ENCODE results near the gene LPXN. TPM values are rescaled to one million over a fixed set of nuclear protein-coding genes. Genes with fewer than 3 reads are reported as not detected.

The LPXN gene
- total RNA-seq, 1 donor from 2014 or later, result 6.5 TPM

GRCh38 chr11:58502004-58502403 lies 73.7 kb downstream of the LPXN start:
- no peaks in the 10 kb centered on the region for H3K27me3 Mint-ChIP-seq
- no peak for DNase-seq (ENCODE audit: low spot score, unreplicated experiment)
- H3K9me3 Mint-ChIP-seq (ENCODE audit: low read depth), result no peaks in the 10 kb centered on the region
- H3K27ac Mint-ChIP-seq, result no peak overlapping the region
- H3K36me3 Mint-ChIP-seq (ENCODE audit: insufficient read depth), result no peaks in the 10 kb centered on the region
- peaks cover 2% of the 10 kb centered on the region for H3K4me1 Mint-ChIP-seq (ENCODE audit: low read depth)
- H3K4me3 Mint-ChIP-seq (ENCODE audit: low read depth), result no peak overlapping the region
- TF ChIP-seq CTCF (IDR thresholded peaks at IDR 0.05; ENCODE audit: unreplicated experiment), result no peak

GRCh38 chr11:58498464-58498863 lies 77.2 kb downstream of the LPXN start:
- Mint-ChIP-seq H3K27me3 (no peaks in the 10 kb centered on the region), H3K4me1 (ENCODE audit: low read depth) (peaks cover 2% of the 10 kb centered on the region), H3K36me3 (ENCODE audit: insufficient read depth) (no peaks in the 10 kb centered on the region), H3K27ac (no peak overlapping the region), H3K9me3 (ENCODE audit: low read depth) (no peaks in the 10 kb centered on the region), H3K4me3 (ENCODE audit: low read depth) (no peak overlapping the region)
- DNase-seq (ENCODE audit: low spot score, unreplicated experiment), result no peak
- TF ChIP-seq CTCF (IDR thresholded peaks at IDR 0.05; ENCODE audit: unreplicated experiment), result no peak

- no peak for DNase-seq (ENCODE audit: low spot score, unreplicated experiment)
- Mint-ChIP-seq H3K4me1 (ENCODE audit: low read depth) (peaks cover 2% of the 10 kb centered on the region), H3K4me3 (ENCODE audit: low read depth) (no peak overlapping the region), H3K27me3 (no peaks in the 10 kb centered on the region), H3K27ac (no peak overlapping the region), H3K9me3 (ENCODE audit: low read depth) (no peaks in the 10 kb centered on the region), H3K36me3 (ENCODE audit: insufficient read depth) (no peaks in the 10 kb centered on the region)
- TF ChIP-seq CTCF (IDR thresholded peaks at IDR 0.05; ENCODE audit: unreplicated experiment), result no peak
These were observed 77.7 kb downstream of the LPXN start for GRCh38 chr11:58497951-58498350.

- H3K27ac Mint-ChIP-seq, result no peak overlapping the region
- H3K4me3 Mint-ChIP-seq (ENCODE audit: low read depth), result no peak overlapping the region
- H3K36me3 Mint-ChIP-seq (ENCODE audit: insufficient read depth), result no peaks in the 10 kb centered on the region
- H3K4me1 Mint-ChIP-seq (ENCODE audit: low read depth), result peaks cover 2% of the 10 kb centered on the region
- H3K9me3 Mint-ChIP-seq (ENCODE audit: low read depth), result no peaks in the 10 kb centered on the region
- DNase-seq (ENCODE audit: low spot score, unreplicated experiment), result no peak
- H3K27me3 Mint-ChIP-seq, result no peaks in the 10 kb centered on the region
- no peak for TF ChIP-seq CTCF (IDR thresholded peaks at IDR 0.05; ENCODE audit: unreplicated experiment)
These were observed 79.8 kb downstream of the LPXN start for GRCh38 chr11:58495906-58496305.

- no peak for TF ChIP-seq CTCF (IDR thresholded peaks at IDR 0.05; ENCODE audit: unreplicated experiment)
- Mint-ChIP-seq H3K4me3 (ENCODE audit: low read depth) (no peak overlapping the region), H3K27me3 (no peaks in the 10 kb centered on the region), H3K36me3 (ENCODE audit: insufficient read depth) (no peaks in the 10 kb centered on the region), H3K4me1 (ENCODE audit: low read depth) (peaks cover 2% of the 10 kb centered on the region), H3K27ac (no peak overlapping the region), H3K9me3 (ENCODE audit: low read depth) (no peaks in the 10 kb centered on the region)
- no peak for DNase-seq (ENCODE audit: low spot score, unreplicated experiment)
These were observed 81.6 kb downstream of the LPXN start for GRCh38 chr11:58494101-58494500.

Measured in progenitor cell of endocrine pancreas (in vitro differentiated cells).